HEK293T (cell line): ENCODE results near the gene TAF3.

Experiments
- ELF4 ChIP-seq: fragments of 450-650 bp; IDR thresholded peaks from 2 replicates; pipeline ENCODE4 v1.6.1; 2017; ENCODE audit warnings: antibody characterized with exemption
- FOXA1 ChIP-seq: fragments of 450-650 bp; IDR thresholded peaks from 2 replicates; pipeline ENCODE4 v1.6.1; 2016; ENCODE audit warnings: mild to moderate bottlenecking
- FOXK2 ChIP-seq: fragments of 450-650 bp; IDR thresholded peaks from 2 replicates; pipeline ENCODE4 v1.6.1; 2016; ENCODE audit warnings: mild to moderate bottlenecking
- FOXM1 ChIP-seq: fragments of 450-650 bp; IDR thresholded peaks from 2 replicates; pipeline ENCODE4 v1.6.1; 2017; ENCODE audit warnings: mild to moderate bottlenecking, borderline replicate concordance
- SP1 ChIP-seq: fragments of 450-650 bp; IDR thresholded peaks from 2 replicates; pipeline ENCODE4 v1.6.1; 2017
- SUZ12 ChIP-seq: fragments of 450-650 bp; IDR thresholded peaks from 2 replicates; pipeline ENCODE4 v1.6.1; 2016; ENCODE audit warnings: mild to moderate bottlenecking
- TARDBP ChIP-seq: fragments of 450-650 bp; IDR thresholded peaks from 2 replicates; pipeline ENCODE4 v1.6.1; 2016
- ZNF384 ChIP-seq: fragments of 450-650 bp; IDR thresholded peaks from 2 replicates; pipeline ENCODE4 v1.6.1; 2016

DNA sequence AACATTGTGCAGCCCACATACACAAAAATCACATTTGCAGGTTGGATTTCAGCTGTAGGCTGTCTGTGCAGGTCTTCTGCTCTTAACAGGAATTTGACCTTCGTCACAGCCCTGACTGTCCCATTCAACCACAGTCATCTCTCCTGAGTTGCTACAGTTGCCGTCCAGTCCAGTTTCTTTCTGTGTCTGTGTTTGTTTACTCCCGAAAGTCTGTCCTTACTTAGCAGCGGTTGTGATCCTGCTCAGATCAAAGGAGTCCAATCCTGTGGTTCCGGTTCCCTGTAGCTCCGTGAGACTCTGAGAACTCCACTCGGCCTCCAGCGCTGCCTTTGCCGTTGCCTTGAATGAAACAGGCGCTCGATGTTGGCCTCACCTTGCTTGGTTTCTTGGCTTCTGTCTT lies 124.6 kb downstream of the TAF3 start:
- no peak for TF ChIP-seq FOXK2
- TF ChIP-seq TARDBP: no peak
- no peak for TF ChIP-seq ELF4
- no peak for TF ChIP-seq ZNF384
- TF ChIP-seq SUZ12: no peak
- TF ChIP-seq SP1: no peak
- no peak for TF ChIP-seq FOXA1
- TF ChIP-seq FOXM1: no peak
